ENCODE measurements around the gene SPATA46. TPM values are rescaled to one million over a fixed set of nuclear protein-coding genes. Genes with fewer than 3 reads are reported as not detected.

Gene SPATA46
- total and polyA plus RNA-seq, 2 experiments from 2014 or later, result not detected

- no peak for DNase-seq (ENCODE audit: low read depth in 1 of 2, low spot score in 1 of 2)
- Histone ChIP-seq H3K36me3 (no peaks in the 10 kb centered on the region), H3K4me3 (no peak overlapping the region), H3K4me1 (ENCODE audit: low read depth) (no peaks in the 10 kb centered on the region), H3K27ac (no peak overlapping the region), H3K27me3 (no peaks in the 10 kb centered on the region), H3K9me3 (ENCODE audit: low read depth) (no peaks in the 10 kb centered on the region)
- TF ChIP-seq CTCF (IDR thresholded peaks at IDR 0.05; ENCODE audit: low read depth, low read length), result no peak
Measured at GRCh38 chr1:162383091-162383490, 6.4 kb upstream of the SPATA46 start.

GRCh38 chr1:162381941-162382750 is 5.5 kb upstream of the SPATA46 start:
- peaks cover 6% of the 10 kb centered on the region for H3K4me1 ChIP-seq (ENCODE audit: low read depth)
- H3K27ac ChIP-seq, result no peak overlapping the region
- H3K4me3 ChIP-seq, result no peak overlapping the region
- TF ChIP-seq CTCF (IDR thresholded peaks at IDR 0.05; ENCODE audit: low read depth, low read length), result no peak
- H3K9me3 ChIP-seq (ENCODE audit: low read depth), result no peaks in the 10 kb centered on the region
- DNase-seq (ENCODE audit: low read depth in 1 of 2, low spot score in 1 of 2), result no peak
- no peaks in the 10 kb centered on the region for H3K27me3 ChIP-seq
- H3K36me3 ChIP-seq, result no peaks in the 10 kb centered on the region

- H3K36me3 ChIP-seq, result no peaks in the 10 kb centered on the region
- no peaks in the 10 kb centered on the region for H3K9me3 ChIP-seq (ENCODE audit: low read depth)
- TF ChIP-seq CTCF (IDR thresholded peaks at IDR 0.05; ENCODE audit: low read depth, low read length), result no peak
- H3K4me3 ChIP-seq, result no peak within 1 kb of the TSS
- no peak for DNase-seq (ENCODE audit: low read depth in 1 of 2, low spot score in 1 of 2)
- H3K4me1 ChIP-seq (ENCODE audit: low read depth), result peaks cover 6% of the 10 kb centered on the region
- no peaks in the 10 kb centered on the region for H3K27me3 ChIP-seq
- H3K27ac ChIP-seq, result no peak within 1 kb of the TSS
Measured at GRCh38 chr1:162381383-162381782, 4.7 kb upstream of the SPATA46 start, which contains the start of gene C1orf226. Gene C1orf226, plus strand, starts transcription at chr1:162381728. Its CDS starts 174 bp downstream, at chr1:162381902.

GRCh38 chr1:162380061-162380846 is 3.6 kb upstream of the SPATA46 start:
- no peak for DNase-seq (ENCODE audit: low read depth in 1 of 2, low spot score in 1 of 2)

GRCh38 chr1:162375463-162375862 is 1.2 kb downstream of the SPATA46 start:
- H3K27me3 ChIP-seq, result no peaks in the 10 kb centered on the region
- no peaks in the 10 kb centered on the region for H3K9me3 ChIP-seq (ENCODE audit: low read depth)
- no peak for DNase-seq (ENCODE audit: low read depth in 1 of 2, low spot score in 1 of 2)
- H3K4me1 ChIP-seq (ENCODE audit: low read depth), result peaks cover 9% of the 10 kb centered on the region
- H3K27ac ChIP-seq, result no peak overlapping the region
- no peak overlapping the region for H3K4me3 ChIP-seq
- no peak for TF ChIP-seq CTCF (IDR thresholded peaks at IDR 0.05; ENCODE audit: low read depth, low read length)
- H3K36me3 ChIP-seq, result no peaks in the 10 kb centered on the region

More at GRCh38 chr1:162380061-162380846, 3.6 kb upstream of the SPATA46 start:
- H3K27ac ChIP-seq, result no peak overlapping the region
- no peak for TF ChIP-seq CTCF (IDR thresholded peaks at IDR 0.05; ENCODE audit: low read depth, low read length)
- H3K4me3 ChIP-seq, result no peak overlapping the region
- no peaks in the 10 kb centered on the region for H3K9me3 ChIP-seq (ENCODE audit: low read depth)
- no peaks in the 10 kb centered on the region for H3K36me3 ChIP-seq
- H3K4me1 ChIP-seq (ENCODE audit: low read depth), result peaks cover 6% of the 10 kb centered on the region
- H3K27me3 ChIP-seq, result no peaks in the 10 kb centered on the region
